WTC11 (cell line): Measurements from ENCODE around the gene SNAP29. TPM values are rescaled to one million over a fixed set of nuclear protein-coding genes. Genes with fewer than 3 reads are reported as not detected.
A peak's percentile ranks its signal among the peaks of the same experiment; 100 is the strongest.
"Not testable (repeated sequence)": the region's sequence is repeated elsewhere in the genome, so short reads cannot be mapped to it uniquely, and the experiment has no call there.

Experiments used
- ATAC-seq: fragments of 200-7000 bp; cut with Tn5 transposase; 2 replicates; pipeline ENCODE4 v1.10.0; 2021; ENCODE audit warnings: mild to moderate bottlenecking, moderate library complexity
- CTCF ChIA-PET: fragments of 300-600 bp; sonication (Branson Sonifier 250); formaldehyde crosslinking; loops from one replicate; lab custom pipeline; 2021; ENCODE audit warnings: antibody characterized with exemption; lab: Charles Lee
- POLR2A ChIA-PET: fragments of 350-600 bp; sonication (Branson Sonifier 250); formaldehyde crosslinking; loops from one replicate; lab custom pipeline; 2021; ENCODE audit warnings: antibody characterized with exemption; lab: Charles Lee
- DNase-seq: peaks from one replicate; pipeline ENCODE4 v3.0.0; 2021; ENCODE audit warnings: low spot score
- H3K27ac Mint-ChIP-seq: 2 replicates; pipeline ENCODE4 v1.8.0; 2021; ENCODE audit warnings: mixed read lengths
- H3K27me3 Mint-ChIP-seq: 2 replicates; pipeline ENCODE4 v1.8.0; 2021; ENCODE audit warnings: low read depth, mild to moderate bottlenecking, moderate library complexity, mixed read lengths
- H3K36me3 Mint-ChIP-seq: 2 replicates; pipeline ENCODE4 v1.8.0; 2021; ENCODE audit warnings: mixed read lengths
- H3K4me1 Mint-ChIP-seq: 2 replicates; pipeline ENCODE4 v1.8.0; 2022; ENCODE audit warnings: mixed read lengths
- H3K4me3 Mint-ChIP-seq: 2 replicates; pipeline ENCODE4 v1.8.0; 2021; ENCODE audit warnings: mild to moderate bottlenecking, moderate library complexity, mixed read lengths
- H3K9me3 Mint-ChIP-seq: 2 replicates; pipeline ENCODE4 v1.8.0; 2021; ENCODE audit warnings: mixed read lengths
- ETV6 ChIP-seq: sonication (generic); formaldehyde crosslinking; IDR thresholded peaks from 2 replicates; pipeline ENCODE4 v1.8.1; 2022; ENCODE audit warnings: mild to moderate bottlenecking, missing genetic modification reagents
- FOXP1 ChIP-seq: sonication (generic); formaldehyde crosslinking; IDR thresholded peaks from 2 replicates; pipeline ENCODE4 v1.8.0; 2022; ENCODE audit warnings: missing genetic modification reagents, mild to moderate bottlenecking, moderate library complexity, borderline replicate concordance
- FOXP4 ChIP-seq: sonication (generic); formaldehyde crosslinking; IDR thresholded peaks from 2 replicates; pipeline ENCODE4 v1.8.0; 2022; ENCODE audit warnings: mild to moderate bottlenecking, missing genetic modification reagents
- GTF2I ChIP-seq: fragments of 250-450 bp; sonication (Bioruptor Pico); conservative IDR thresholded peaks from 2 replicates; pipeline ENCODE4 v1.4.0; 2021; ENCODE audit warnings: mild to moderate bottlenecking
- HMGA2 ChIP-seq: fragments of 250-450 bp; sonication (Bioruptor Pico); IDR thresholded peaks from 2 replicates; pipeline ENCODE4 v1.4.0; 2021; ENCODE audit warnings: mild to moderate bottlenecking, moderate library complexity
- RELA ChIP-seq: sonication (generic); formaldehyde crosslinking; IDR thresholded peaks from 2 replicates; pipeline ENCODE4 v1.8.1; 2022; ENCODE audit warnings: missing genetic modification reagents, mild to moderate bottlenecking, borderline replicate concordance
- SMAD3 ChIP-seq: sonication (generic); formaldehyde crosslinking; IDR thresholded peaks from 2 replicates; pipeline ENCODE4 v1.8.0; 2022; ENCODE audit warnings: missing genetic modification reagents, mild to moderate bottlenecking, borderline replicate concordance
- SMAD4 ChIP-seq: sonication (generic); formaldehyde crosslinking; IDR thresholded peaks from 2 replicates; pipeline ENCODE4 v1.8.0; 2022; ENCODE audit warnings: mild to moderate bottlenecking, missing genetic modification reagents
- TCF7 ChIP-seq: sonication (generic); formaldehyde crosslinking; IDR thresholded peaks from 2 replicates; pipeline ENCODE4 v1.8.0; 2022; ENCODE audit warnings: mild to moderate bottlenecking, low read depth, missing genetic modification reagents, moderate library complexity
- TEAD1 ChIP-seq: sonication (generic); formaldehyde crosslinking; IDR thresholded peaks from 2 replicates; pipeline ENCODE4 v1.8.0; 2022; ENCODE audit warnings: mild to moderate bottlenecking, missing genetic modification reagents
- ZNF121 ChIP-seq: sonication (generic); formaldehyde crosslinking; IDR thresholded peaks from 2 replicates; pipeline ENCODE4 v1.8.0; 2023; ENCODE audit warnings: missing genetic modification reagents
- ZNF416 ChIP-seq: fragments of 250-450 bp; sonication (Bioruptor Pico); IDR thresholded peaks from 2 replicates; pipeline ENCODE4 v1.9.0; 2021; ENCODE audit warnings: mild to moderate bottlenecking, inconsistent platforms
- total RNA-seq: library from RNA; stranded (reverse); gene quantifications from 3 replicates; pipeline ENCODE4 v1.2.3, GENCODE V29; 2021
- TF ChIP-seq, protein P1 (sequence below): sonication (generic); formaldehyde crosslinking; IDR thresholded peaks from 2 replicates; pipeline ENCODE4 v1.8.0; 2023; ENCODE audit warnings: missing genetic modification reagents, mild to moderate bottlenecking, borderline replicate concordance
- TF ChIP-seq, protein P2 (sequence below): sonication (generic); formaldehyde crosslinking; IDR thresholded peaks from 2 replicates; pipeline ENCODE4 v1.8.0; 2022; ENCODE audit warnings: mild to moderate bottlenecking, missing genetic modification reagents
- TF ChIP-seq, protein P3 (sequence below): sonication (generic); formaldehyde crosslinking; IDR thresholded peaks from 2 replicates; pipeline ENCODE4 v1.8.0; 2022; ENCODE audit warnings: mild to moderate bottlenecking, missing genetic modification reagents

SNAP29 gene
- total RNA-seq, 1 experiment from 2014 or later, result 14.7 TPM

DNA sequence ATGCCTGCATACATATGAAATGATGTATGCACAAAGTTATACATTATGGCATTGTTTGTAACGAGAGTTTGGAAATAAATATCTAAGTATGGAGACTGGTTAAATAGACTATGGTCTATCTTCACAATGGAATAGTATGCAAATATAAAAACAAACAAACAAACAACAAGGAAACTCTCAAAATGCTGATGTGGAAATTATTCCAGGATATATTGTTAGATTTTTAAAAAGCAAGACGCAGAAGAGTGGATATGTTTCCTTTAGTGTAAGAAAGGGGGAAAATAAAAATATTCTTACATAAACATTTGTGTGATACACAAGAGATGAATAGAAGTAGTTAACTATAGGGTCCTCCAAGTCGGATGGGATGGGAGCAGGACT, 47.6 kb downstream of the SNAP29 start (continued):
- TF ChIP-seq, protein P1, sequence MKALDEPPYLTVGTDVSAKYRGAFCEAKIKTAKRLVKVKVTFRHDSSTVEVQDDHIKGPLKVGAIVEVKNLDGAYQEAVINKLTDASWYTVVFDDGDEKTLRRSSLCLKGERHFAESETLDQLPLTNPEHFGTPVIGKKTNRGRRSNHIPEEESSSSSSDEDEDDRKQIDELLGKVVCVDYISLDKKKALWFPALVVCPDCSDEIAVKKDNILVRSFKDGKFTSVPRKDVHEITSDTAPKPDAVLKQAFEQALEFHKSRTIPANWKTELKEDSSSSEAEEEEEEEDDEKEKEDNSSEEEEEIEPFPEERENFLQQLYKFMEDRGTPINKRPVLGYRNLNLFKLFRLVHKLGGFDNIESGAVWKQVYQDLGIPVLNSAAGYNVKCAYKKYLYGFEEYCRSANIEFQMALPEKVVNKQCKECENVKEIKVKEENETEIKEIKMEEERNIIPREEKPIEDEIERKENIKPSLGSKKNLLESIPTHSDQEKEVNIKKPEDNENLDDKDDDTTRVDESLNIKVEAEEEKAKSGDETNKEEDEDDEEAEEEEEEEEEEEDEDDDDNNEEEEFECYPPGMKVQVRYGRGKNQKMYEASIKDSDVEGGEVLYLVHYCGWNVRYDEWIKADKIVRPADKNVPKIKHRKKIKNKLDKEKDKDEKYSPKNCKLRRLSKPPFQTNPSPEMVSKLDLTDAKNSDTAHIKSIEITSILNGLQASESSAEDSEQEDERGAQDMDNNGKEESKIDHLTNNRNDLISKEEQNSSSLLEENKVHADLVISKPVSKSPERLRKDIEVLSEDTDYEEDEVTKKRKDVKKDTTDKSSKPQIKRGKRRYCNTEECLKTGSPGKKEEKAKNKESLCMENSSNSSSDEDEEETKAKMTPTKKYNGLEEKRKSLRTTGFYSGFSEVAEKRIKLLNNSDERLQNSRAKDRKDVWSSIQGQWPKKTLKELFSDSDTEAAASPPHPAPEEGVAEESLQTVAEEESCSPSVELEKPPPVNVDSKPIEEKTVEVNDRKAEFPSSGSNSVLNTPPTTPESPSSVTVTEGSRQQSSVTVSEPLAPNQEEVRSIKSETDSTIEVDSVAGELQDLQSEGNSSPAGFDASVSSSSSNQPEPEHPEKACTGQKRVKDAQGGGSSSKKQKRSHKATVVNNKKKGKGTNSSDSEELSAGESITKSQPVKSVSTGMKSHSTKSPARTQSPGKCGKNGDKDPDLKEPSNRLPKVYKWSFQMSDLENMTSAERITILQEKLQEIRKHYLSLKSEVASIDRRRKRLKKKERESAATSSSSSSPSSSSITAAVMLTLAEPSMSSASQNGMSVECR, result no peak
- TF ChIP-seq FOXP1 (CRISPR knock-in tag), result no peak
- TF ChIP-seq ETV6, result no peak
- TF ChIP-seq, protein P2, sequence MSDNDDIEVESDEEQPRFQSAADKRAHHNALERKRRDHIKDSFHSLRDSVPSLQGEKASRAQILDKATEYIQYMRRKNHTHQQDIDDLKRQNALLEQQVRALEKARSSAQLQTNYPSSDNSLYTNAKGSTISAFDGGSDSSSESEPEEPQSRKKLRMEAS (CRISPR knock-in tag), result no peak

DNA sequence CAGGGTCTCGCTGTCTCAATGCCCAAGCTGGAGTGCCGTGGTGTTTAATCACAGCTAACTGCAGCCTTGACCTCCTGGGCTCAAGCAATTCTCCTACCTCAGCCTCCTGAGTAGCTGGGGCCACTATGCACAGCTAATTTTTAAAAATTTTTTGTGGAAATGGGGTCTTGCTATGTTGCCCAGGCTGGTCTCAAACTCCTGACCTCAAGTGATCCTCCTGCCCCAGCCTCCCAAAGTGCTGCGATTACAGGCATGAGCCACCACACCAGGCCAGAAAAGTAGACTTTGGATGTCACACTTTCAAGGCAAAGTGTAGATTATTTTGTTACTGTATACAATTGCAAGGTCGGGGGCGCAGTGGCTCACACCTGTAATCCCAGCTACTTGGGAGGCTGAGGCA, 49.9 kb downstream of the SNAP29 start:
- CTCF ChIA-PET, result interaction anchor here (0.7 kb wide), 1 partner anchor 9 kb away, joined by 4 read pairs; the partner anchor contains the start of gene CRKL
- H3K9me3 Mint-ChIP-seq, H3K4me1 Mint-ChIP-seq, ATAC-seq, H3K27me3 Mint-ChIP-seq, DNase-seq, H3K4me3 Mint-ChIP-seq, POLR2A ChIA-PET, H3K27ac Mint-ChIP-seq, H3K36me3 Mint-ChIP-seq: not testable (repeated sequence)
- peak; percentile 80 for TF ChIP-seq ZNF121

- no peak for TF ChIP-seq GTF2I (CRISPR knock-in tag)
- TF ChIP-seq ZNF121, result peak; percentile 62
- TF ChIP-seq TCF7, result no peak
- no peaks in the 10 kb centered on the region for H3K4me1 Mint-ChIP-seq
- no peaks in the 10 kb centered on the region for H3K36me3 Mint-ChIP-seq
- no peak for DNase-seq
- ATAC-seq, result no peak
- H3K4me3 Mint-ChIP-seq, result no peak overlapping the region
- H3K27ac Mint-ChIP-seq, result no peak overlapping the region
- H3K9me3 Mint-ChIP-seq, result no peaks in the 10 kb centered on the region
- H3K27me3 Mint-ChIP-seq, result no peaks in the 10 kb centered on the region; the same call in 1 of the 2 replicates
- POLR2A ChIA-PET, result interaction anchor here (0.6 kb wide), 1 partner anchor 1426 kb away, joined by 3 read pairs; no protein-coding TSS in a partner anchor
- CTCF ChIA-PET, result interaction anchor here (0.6 to 0.7 kb wide), 2 partner anchors 24 to 64 kb away, joined by 3 to 4 read pairs; no protein-coding TSS in a partner anchor
Observed at GRCh38 chr22:20909543-20910303, 50.9 kb downstream of the SNAP29 start.

- CTCF ChIA-PET, result interaction anchor here (0.6 to 1.7 kb wide), 2 partner anchors 27 to 55 kb away, joined by 3 to 8 read pairs; no protein-coding TSS in a partner anchor
- H3K27ac Mint-ChIP-seq, result no peak overlapping the region
- no peaks in the 10 kb centered on the region; the same call in 1 of the 2 replicates for H3K27me3 Mint-ChIP-seq
- no peaks in the 10 kb centered on the region for H3K9me3 Mint-ChIP-seq
- no peak for DNase-seq
- no peak for ATAC-seq
- H3K36me3 Mint-ChIP-seq, result no peaks in the 10 kb centered on the region
- H3K4me3 Mint-ChIP-seq, result no peak overlapping the region
- H3K4me1 Mint-ChIP-seq, result peaks cover 9% of the 10 kb centered on the region; the same call in 1 of the 2 replicates
- POLR2A ChIA-PET, result interaction anchor here (0.6 kb wide), 1 partner anchor 15 kb away, joined by 6 read pairs; no protein-coding TSS in a partner anchor
- no peak for TF ChIP-seq SMAD3 (CRISPR knock-in tag)
- TF ChIP-seq, protein P1, result no peak
- TF ChIP-seq RELA (CRISPR knock-in tag), result no peak
- TF ChIP-seq FOXP4, result no peak
- TF ChIP-seq, protein P3, sequence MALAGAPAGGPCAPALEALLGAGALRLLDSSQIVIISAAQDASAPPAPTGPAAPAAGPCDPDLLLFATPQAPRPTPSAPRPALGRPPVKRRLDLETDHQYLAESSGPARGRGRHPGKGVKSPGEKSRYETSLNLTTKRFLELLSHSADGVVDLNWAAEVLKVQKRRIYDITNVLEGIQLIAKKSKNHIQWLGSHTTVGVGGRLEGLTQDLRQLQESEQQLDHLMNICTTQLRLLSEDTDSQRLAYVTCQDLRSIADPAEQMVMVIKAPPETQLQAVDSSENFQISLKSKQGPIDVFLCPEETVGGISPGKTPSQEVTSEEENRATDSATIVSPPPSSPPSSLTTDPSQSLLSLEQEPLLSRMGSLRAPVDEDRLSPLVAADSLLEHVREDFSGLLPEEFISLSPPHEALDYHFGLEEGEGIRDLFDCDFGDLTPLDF, result no peak
- no peak for TF ChIP-seq ZNF416
- no peak for TF ChIP-seq TEAD1
- TF ChIP-seq SMAD4, result no peak
- TF ChIP-seq HMGA2 (CRISPR knock-in tag), result no peak
Observed at GRCh38 chr22:20912494-20912893, 53.7 kb downstream of the SNAP29 start.
